ENCODE results near the gene CRTAP. TPM values are rescaled to one million over a fixed set of nuclear protein-coding genes. Genes with fewer than 3 reads are reported as not detected.
A peak's percentile ranks its signal among the peaks of the same experiment; 100 is the strongest.

CRTAP gene
- total and polyA plus RNA-seq, 2 of the 13 experiments (the other 11 are each of a cell fraction or from before 2014, with no cell fraction given): 54.2 to 119 TPM

GRCh38 chr3:33181229-33181628 is 67.4 kb downstream of the CRTAP start (continued):
- TF ChIP-seq FOXO4 (CRISPR knock-in tag; conservative IDR thresholded peaks at IDR 0.05): no peak
- no peak for TF ChIP-seq CAMTA2 (CRISPR knock-in tag; IDR thresholded peaks at IDR 0.05; ENCODE audit: borderline replicate concordance)
- TF ChIP-seq WIZ (CRISPR knock-in tag; IDR thresholded peaks at IDR 0.05): no peak
- no peak for TF ChIP-seq TEAD2 (CRISPR knock-in tag; IDR thresholded peaks at IDR 0.05)
- no peak for TF ChIP-seq ZNF558 (CRISPR knock-in tag; IDR thresholded peaks at IDR 0.05; ENCODE audit: borderline replicate concordance)
- no peak for TF ChIP-seq ETS1 (CRISPR knock-in tag; IDR thresholded peaks at IDR 0.05)
- 0 out of 2 replicates have a peak, but pooled peaks have one; percentile 43 for TF ChIP-seq KDM3A (CRISPR knock-in tag; IDR thresholded peaks at IDR 0.05; ENCODE audit: low read depth)
- peak in 1 of 2 experiments; percentile 39; a peak in 1 of 4 replicates for TF ChIP-seq NR2F1 (CRISPR knock-in tag; IDR thresholded peaks at IDR 0.05)
- no peak for TF ChIP-seq ZNF841 (CRISPR knock-in tag; IDR thresholded peaks at IDR 0.05; ENCODE audit: borderline replicate concordance)
- no peak for TF ChIP-seq HES4 (CRISPR knock-in tag; IDR thresholded peaks at IDR 0.05; ENCODE audit: borderline replicate concordance)
- TF ChIP-seq ZNF556 (CRISPR knock-in tag; IDR thresholded peaks at IDR 0.05; ENCODE audit: borderline replicate concordance): no peak
- TF ChIP-seq SMYD3 (CRISPR knock-in tag; IDR thresholded peaks at IDR 0.05): no peak
- TF ChIP-seq GATAD2A (CRISPR knock-in tag; IDR thresholded peaks at IDR 0.05): peak; percentile 67
- TF ChIP-seq NCOA2 (CRISPR knock-in tag; IDR thresholded peaks at IDR 0.05): peak; percentile 52; the same call in 1 of the 2 replicates
- peak; percentile 84 for TF ChIP-seq SALL1 (CRISPR knock-in tag; IDR thresholded peaks at IDR 0.05)
- 0 out of 4 replicates have a peak, but pooled peaks of 1 of the 2 experiments have one; percentile 46 for TF ChIP-seq EP300 (IDR thresholded peaks at IDR 0.05; ENCODE audit: low read depth in 2 of 2, low read length in 2 of 2)
- no peak for TF ChIP-seq EP300 (CRISPR knock-in tag; IDR thresholded peaks at IDR 0.05; ENCODE audit: borderline replicate concordance)
- TF ChIP-seq ZFP91 (CRISPR knock-in tag; IDR thresholded peaks at IDR 0.05; ENCODE audit: borderline replicate concordance): no peak
- no peak for TF ChIP-seq PHF21A (CRISPR knock-in tag; IDR thresholded peaks at IDR 0.05)
- TF ChIP-seq ZNF878 (CRISPR knock-in tag; IDR thresholded peaks at IDR 0.05): no peak
- peak; percentile 41; the same call in 1 of the 2 replicates for TF ChIP-seq ERF (CRISPR knock-in tag; IDR thresholded peaks at IDR 0.05)
- peak; percentile 17; the same call in 1 of the 2 replicates for TF ChIP-seq SMC3 (IDR thresholded peaks at IDR 0.05; ENCODE audit: low read length)
- no peak for TF ChIP-seq ZNF101 (CRISPR knock-in tag; IDR thresholded peaks at IDR 0.05; ENCODE audit: borderline replicate concordance, low read depth)
- peak; percentile 85 for TF ChIP-seq ARID5B (CRISPR knock-in tag; IDR thresholded peaks at IDR 0.05)

Measured in HepG2 (cell line).